ENCODE data around the gene GOLGA5. TPM values are rescaled to one million over a fixed set of nuclear protein-coding genes. Genes with fewer than 3 reads are reported as not detected.

GOLGA5 gene
- total RNA-seq (10 to 100 TPM; 23.1 to 37.0 (median 30.6) TPM), polyA plus RNA-seq (10 to 100 TPM; 16.7 to 22.6 (median 18.8) TPM)
- long read RNA-seq, donor 1, transcript GOLGA5-201 (13 exons, 2,969 nt) = major isoform, 6 of 11 reads
- long read RNA-seq, donor 1, partial matches to known transcripts = 5 of 11 reads
- long read RNA-seq, donor 1, other reads (novel, unspliced or antisense) = 0 of 11 reads
- long read RNA-seq, donor 2, partial matches to known transcripts = 5 of 7 reads
- long read RNA-seq, donor 2, other reads (novel, unspliced or antisense) = 0 of 7 reads

- Histone ChIP-seq H3K9me3 (peaks cover 4 to 23% (median 21%) of the 10 kb centered on the region in 8 donors), H3K4me3 (peak within 1 kb of the TSS; percentile 61 to 89 (median 86)), H3K36me3 (peaks cover 0 to 20% (median 12%) of the 10 kb centered on the region in 6 donors), H3K27me3 (replicated peaks in 1 of 7) (no peaks in the 10 kb centered on the region), H3K4me1 (peaks cover 20 to 56% (median 26%) of the 10 kb centered on the region in 6 donors), H3K27ac (peak within 1 kb of the TSS; percentile 79 to 96 (median 90))
- intact Hi-C loops (cut with DNase I; ENCODE audit: low total_unique reads) = no loop called here
- peak; percentile 100 for DNase-seq
- peak; percentile 92 to 96 (median 93) for TF ChIP-seq POLR2AphosphoS5 (IDR thresholded peaks at IDR 0.05)
- peak in 10 of 11 experiments; percentile 38 to 80 (median 52) for TF ChIP-seq CTCF (IDR thresholded peaks at IDR 0.05 in 8 of 11, conservative IDR thresholded peaks at IDR 0.05 in 3 of 11)
- TF ChIP-seq POLR2A (IDR thresholded peaks at IDR 0.05) = peak in 2 of 3 donors; percentile 75 to 82
- WGBS, 5 donors = 1 to 8% (median 2%) methylated on average over 16 to 71 of the region's 71 CpGs
These were observed at the start of gene GOLGA5 for GRCh38 chr14:92793709-92794546. Gene GOLGA5 (plus strand): TSS chr14:92794305. CDS start chr14:92797438, 3,133 bp downstream.

- TF ChIP-seq POLR2A (IDR thresholded peaks at IDR 0.05) (no peak), POLR2AphosphoS5 (IDR thresholded peaks at IDR 0.05) (no peak), CTCF (IDR thresholded peaks at IDR 0.05 in 8 of 11, conservative IDR thresholded peaks at IDR 0.05 in 3 of 11) (no peak)
- WGBS, 5 donors = 6 to 10% (median 8%) methylated on average over 16 of the region's 16 CpGs
- H3K27me3 ChIP-seq (replicated peaks in 1 of 7) = peaks cover 0 to 38% (median 0%) of the 10 kb centered on the region in 7 donors
- intact Hi-C loops (cut with DNase I; ENCODE audit: low total_unique reads) = no loop called here
- peaks cover 0 to 8% (median 2%) of the 10 kb centered on the region in 6 donors for H3K36me3 ChIP-seq
- H3K4me1 ChIP-seq = peaks cover 0 to 53% (median 42%) of the 10 kb centered on the region in 6 donors
- H3K27ac ChIP-seq = peak overlapping the region in 7 of 8 donors; percentile 60 to 87 (median 83)
- DNase-seq = no peak
- H3K4me3 ChIP-seq = peak overlapping the region; percentile 48 to 76 (median 52)
- peaks cover 0 to 6% (median 0%) of the 10 kb centered on the region in 8 donors for H3K9me3 ChIP-seq
These were observed 46.3 kb upstream of the GOLGA5 start for GRCh38 chr14:92747701-92748258.

GRCh38 chr14:92748259-92749016 lies 45.7 kb upstream of the GOLGA5 start, which contains the start of gene LGMN:
Gene LGMN (minus strand): TSS chr14:92748627. CDS start chr14:92732786, 15,841 bp downstream.
- Histone ChIP-seq H3K4me3 (peak within 1 kb of the TSS; percentile 48 to 76 (median 52)), H3K27me3 (replicated peaks in 1 of 7) (peaks cover 0 to 38% (median 0%) of the 10 kb centered on the region in 7 donors), H3K4me1 (peaks cover 0 to 60% (median 46%) of the 10 kb centered on the region in 6 donors), H3K36me3 (peaks cover 0 to 1% (median 0%) of the 10 kb centered on the region in 6 donors), H3K27ac (peak within 1 kb of the TSS in 7 of 8 donors; percentile 60 to 87 (median 83)), H3K9me3 (peaks cover 0 to 6% (median 0%) of the 10 kb centered on the region in 8 donors)
- DNase-seq = peak; percentile 95
- intact Hi-C loops (cut with DNase I; ENCODE audit: low total_unique reads) = no loop called here
- TF ChIP-seq POLR2AphosphoS5 (IDR thresholded peaks at IDR 0.05) (peak; percentile 99 to 100 (median 99)), CTCF (IDR thresholded peaks at IDR 0.05 in 8 of 11, conservative IDR thresholded peaks at IDR 0.05 in 3 of 11) (no peak), POLR2A (IDR thresholded peaks at IDR 0.05) (peak; percentile 85 to 98 (median 86))
- WGBS, 5 donors = 4 to 7% (median 5%) methylated on average over 25 to 50 of the region's 50 CpGs
